ENCODE results near the gene PTPRN2. TPM values are rescaled to one million over a fixed set of nuclear protein-coding genes. Genes with fewer than 3 reads are reported as not detected.

Gene PTPRN2
- total and polyA plus RNA-seq, 9 of the 15 experiments (the other 6 are each of a cell fraction or from before 2014, with no cell fraction given) = not detected

DNA sequence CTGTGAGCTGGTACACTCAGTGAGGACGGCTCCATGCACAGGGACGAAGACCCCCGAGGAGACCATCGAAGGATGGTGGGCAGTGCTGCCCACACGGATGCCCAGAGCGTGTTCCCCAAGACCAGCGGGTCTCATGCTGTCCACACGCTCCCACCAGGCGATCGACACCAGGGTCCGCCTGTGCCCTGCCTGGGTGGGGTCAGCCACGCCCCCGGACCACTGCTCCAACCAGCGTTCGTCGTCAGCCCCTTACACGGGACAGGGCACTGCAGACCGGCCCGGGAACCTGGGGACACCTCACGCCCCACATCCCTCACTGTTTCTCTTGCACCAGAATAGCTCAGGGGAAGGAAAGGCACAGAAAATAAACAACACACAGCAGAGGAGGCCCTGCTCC lies 1027.4 kb downstream of the PTPRN2 start:
- Histone ChIP-seq H3K4me1 (replicated peaks in 1 of 2; ENCODE audit: control insufficient read depth in 2 of 2, insufficient read depth in 2 of 2, low read length in 2 of 2) (peaks cover 0 to 4% of the 10 kb centered on the region in 2 experiments; a peak in 1 of 5 replicates), H3K9ac (ENCODE audit: insufficient read depth in 1 of 2, low read depth in 2 of 2, low read length in 2 of 2) (no peak overlapping the region), H3K27ac (ENCODE audit: extremely low read depth, low read depth, low read length) (no peak overlapping the region), H3K27me3 (ENCODE audit: control insufficient read depth in 2 of 2, insufficient read depth in 2 of 2, low read length in 2 of 2) (peaks cover 14 to 48% of the 10 kb centered on the region in 2 experiments; a peak in 4 of 5 replicates), H3K36me3 (ENCODE audit: control insufficient read depth, insufficient read depth, low read length) (no peaks in the 10 kb centered on the region), H2AFZ (ENCODE audit: low read depth, low read length) (no peak overlapping the region), H4K20me1 (replicated peaks; ENCODE audit: control insufficient read depth, insufficient read depth, low read length) (peaks cover 13% of the 10 kb centered on the region; the same call in 1 of the 2 replicates), H3K4me3 (no peak overlapping the region), H3K79me2 (ENCODE audit: control insufficient read depth, insufficient read depth, low read length) (no peaks in the 10 kb centered on the region), H3K9me3 (replicated peaks; ENCODE audit: control insufficient read depth, insufficient read depth, low read depth, low read length) (peaks cover 18% of the 10 kb centered on the region), H3K4me2 (ENCODE audit: insufficient read depth, low read length) (no peak overlapping the region), H3K9me1 (ENCODE audit: control insufficient read depth, insufficient read depth, low read length) (no peaks in the 10 kb centered on the region)
- WGBS (ENCODE audit: insufficient coverage, low coverage, missing lambda C conversion rate) = 2% methylated on average over 20 of the region's 20 CpGs
- ATAC-seq (no peak), FAIRE-seq (no peak), DNase-seq (ENCODE audit: extremely low read depth in 1 of 4, low spot score in 3 of 4) (no peak)
- in situ Hi-C loops (cut with MboI) = no loop called here
- BruUV-seq (replicated peaks) = no TSS peak
- no peak for TF ChIP-seq ZNF584 (CRISPR knock-in tag; IDR thresholded peaks at IDR 0.05; ENCODE audit: low read depth)
- intact Hi-C loops (cut with micrococcal nuclease) = no loop called here
- CTCF ChIA-PET (ENCODE audit: low intra/inter-chr PET ratio) = no interaction called here
- POLR2A ChIA-PET = no interaction called here

DNA sequence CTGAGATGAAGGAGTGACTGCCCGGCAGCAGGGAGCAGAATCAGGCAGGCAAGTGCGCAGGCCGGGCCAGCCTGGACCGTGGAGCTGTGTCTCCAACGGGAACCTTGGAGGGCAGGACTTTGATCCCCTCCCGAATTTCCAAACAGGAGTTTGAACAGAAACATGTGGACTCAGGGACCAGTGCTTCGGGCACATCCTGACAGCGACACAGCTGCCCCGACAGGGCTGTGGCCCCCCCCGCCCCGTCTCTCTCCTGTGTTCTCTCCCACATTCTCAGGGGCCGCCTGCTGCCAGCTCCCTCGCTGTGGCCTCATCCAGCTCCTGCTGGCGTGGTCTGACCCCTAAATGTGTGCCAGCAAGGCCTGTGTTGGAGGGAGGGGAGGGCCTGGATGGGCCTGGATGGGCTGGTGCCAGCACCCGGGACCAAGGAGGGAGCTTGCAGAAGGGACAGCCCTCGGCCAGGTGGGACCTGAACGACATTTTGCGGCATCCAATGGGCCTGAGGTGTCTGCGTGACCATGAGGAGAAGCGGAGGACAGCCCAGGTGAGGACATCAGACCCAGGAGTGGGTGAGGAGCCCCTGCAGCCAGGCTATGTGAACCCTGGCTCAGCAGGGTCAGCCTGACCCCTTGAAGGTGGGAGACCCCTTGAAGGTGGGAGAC lies 1027.9 kb downstream of the PTPRN2 start:
- H3K79me2 ChIP-seq (ENCODE audit: control insufficient read depth, insufficient read depth, low read length) = no peaks in the 10 kb centered on the region
- no peak overlapping the region for H3K4me3 ChIP-seq
- H3K4me1 ChIP-seq (replicated peaks in 1 of 2; ENCODE audit: control insufficient read depth in 2 of 2, insufficient read depth in 2 of 2, low read length in 2 of 2) = peaks cover 0 to 7% of the 10 kb centered on the region in 2 experiments; a peak in 1 of 5 replicates
- WGBS (ENCODE audit: insufficient coverage, low coverage, missing lambda C conversion rate) = under 1% methylated on average over 20 of the region's 20 CpGs
- in situ Hi-C loops (cut with MboI) = no loop called here
- ATAC-seq = peak; percentile 35; the same call in 2 of the 3 replicates
- no peak overlapping the region for H3K4me2 ChIP-seq (ENCODE audit: insufficient read depth, low read length)
- no TSS peak for BruUV-seq (replicated peaks)
- H3K36me3 ChIP-seq (ENCODE audit: control insufficient read depth, insufficient read depth, low read length) = no peaks in the 10 kb centered on the region
- no peak overlapping the region for H3K9ac ChIP-seq (ENCODE audit: insufficient read depth in 1 of 2, low read depth in 2 of 2, low read length in 2 of 2)
- intact Hi-C loops (cut with micrococcal nuclease) = no loop called here
- ChIA-PET CTCF (ENCODE audit: low intra/inter-chr PET ratio) (no interaction called here), POLR2A (no interaction called here)
- no peaks in the 10 kb centered on the region for H3K9me1 ChIP-seq (ENCODE audit: control insufficient read depth, insufficient read depth, low read length)
- no peak for TF ChIP-seq STAG1 (CRISPR knock-in tag; IDR thresholded peaks at IDR 0.05; ENCODE audit: borderline replicate concordance)
- TF ChIP-seq, protein P1, sequence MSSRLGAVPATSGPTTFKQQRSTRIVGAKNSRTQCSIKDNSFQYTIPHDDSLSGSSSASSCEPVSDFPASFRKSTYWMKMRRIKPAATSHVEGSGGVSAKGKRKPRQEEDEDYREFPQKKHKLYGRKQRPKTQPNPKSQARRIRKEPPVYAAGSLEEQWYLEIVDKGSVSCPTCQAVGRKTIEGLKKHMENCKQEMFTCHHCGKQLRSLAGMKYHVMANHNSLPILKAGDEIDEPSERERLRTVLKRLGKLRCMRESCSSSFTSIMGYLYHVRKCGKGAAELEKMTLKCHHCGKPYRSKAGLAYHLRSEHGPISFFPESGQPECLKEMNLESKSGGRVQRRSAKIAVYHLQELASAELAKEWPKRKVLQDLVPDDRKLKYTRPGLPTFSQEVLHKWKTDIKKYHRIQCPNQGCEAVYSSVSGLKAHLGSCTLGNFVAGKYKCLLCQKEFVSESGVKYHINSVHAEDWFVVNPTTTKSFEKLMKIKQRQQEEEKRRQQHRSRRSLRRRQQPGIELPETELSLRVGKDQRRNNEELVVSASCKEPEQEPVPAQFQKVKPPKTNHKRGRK (tag; IDR thresholded peaks at IDR 0.05) = no peak
- no peak for TF ChIP-seq HIVEP1 (CRISPR knock-in tag; IDR thresholded peaks at IDR 0.05)
- TF ChIP-seq ZNF707 (CRISPR knock-in tag; conservative IDR thresholded peaks at IDR 0.05) = no peak
- no peak for TF ChIP-seq ZC3H11A (IDR thresholded peaks at IDR 0.05; ENCODE audit: low read depth, low read length)
- TF ChIP-seq HMG20B (CRISPR knock-in tag; IDR thresholded peaks at IDR 0.05) = no peak
- TF ChIP-seq ETV1 (tag; conservative IDR thresholded peaks at IDR 0.05; ENCODE audit: low read depth) = no peak
- TF ChIP-seq, protein P2, sequence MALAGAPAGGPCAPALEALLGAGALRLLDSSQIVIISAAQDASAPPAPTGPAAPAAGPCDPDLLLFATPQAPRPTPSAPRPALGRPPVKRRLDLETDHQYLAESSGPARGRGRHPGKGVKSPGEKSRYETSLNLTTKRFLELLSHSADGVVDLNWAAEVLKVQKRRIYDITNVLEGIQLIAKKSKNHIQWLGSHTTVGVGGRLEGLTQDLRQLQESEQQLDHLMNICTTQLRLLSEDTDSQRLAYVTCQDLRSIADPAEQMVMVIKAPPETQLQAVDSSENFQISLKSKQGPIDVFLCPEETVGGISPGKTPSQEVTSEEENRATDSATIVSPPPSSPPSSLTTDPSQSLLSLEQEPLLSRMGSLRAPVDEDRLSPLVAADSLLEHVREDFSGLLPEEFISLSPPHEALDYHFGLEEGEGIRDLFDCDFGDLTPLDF (CRISPR knock-in tag; IDR thresholded peaks at IDR 0.05) = no peak
- peaks cover 18% of the 10 kb centered on the region for H3K9me3 ChIP-seq (replicated peaks; ENCODE audit: control insufficient read depth, insufficient read depth, low read depth, low read length)
- peaks cover 9 to 43% of the 10 kb centered on the region in 2 experiments; a peak in 4 of 5 replicates for H3K27me3 ChIP-seq (ENCODE audit: control insufficient read depth in 2 of 2, insufficient read depth in 2 of 2, low read length in 2 of 2)
- H4K20me1 ChIP-seq (replicated peaks; ENCODE audit: control insufficient read depth, insufficient read depth, low read length) = peaks cover 13% of the 10 kb centered on the region; the same call in 1 of the 2 replicates
- DNase-seq (ENCODE audit: extremely low read depth in 1 of 4, low spot score in 3 of 4) = no peak
- H3K27ac ChIP-seq (ENCODE audit: extremely low read depth, low read depth, low read length) = no peak overlapping the region
- no peak for FAIRE-seq
- H2AFZ ChIP-seq (ENCODE audit: low read depth, low read length) = no peak overlapping the region
